GM19099 (cell line): ENCODE measurements around the gene C17orf113.

Experiments
- POLR2A ChIP-seq: IDR thresholded peaks from 3 replicates; pipeline ENCODE4 v1.6.1; 2011; ENCODE audit warnings: low read depth; ENCODE audit not compliant: insufficient read length; ENCODE audit errors: extremely low read depth

C17orf113 gene

GRCh38 chr17:42050393-42051012 is at the start of gene C17orf113:
Gene C17orf113 (minus strand): TSS chr17:42050601. CDS start chr17:42043376, 7,225 bp downstream.
- peak; percentile 23 for TF ChIP-seq POLR2A

DNA sequence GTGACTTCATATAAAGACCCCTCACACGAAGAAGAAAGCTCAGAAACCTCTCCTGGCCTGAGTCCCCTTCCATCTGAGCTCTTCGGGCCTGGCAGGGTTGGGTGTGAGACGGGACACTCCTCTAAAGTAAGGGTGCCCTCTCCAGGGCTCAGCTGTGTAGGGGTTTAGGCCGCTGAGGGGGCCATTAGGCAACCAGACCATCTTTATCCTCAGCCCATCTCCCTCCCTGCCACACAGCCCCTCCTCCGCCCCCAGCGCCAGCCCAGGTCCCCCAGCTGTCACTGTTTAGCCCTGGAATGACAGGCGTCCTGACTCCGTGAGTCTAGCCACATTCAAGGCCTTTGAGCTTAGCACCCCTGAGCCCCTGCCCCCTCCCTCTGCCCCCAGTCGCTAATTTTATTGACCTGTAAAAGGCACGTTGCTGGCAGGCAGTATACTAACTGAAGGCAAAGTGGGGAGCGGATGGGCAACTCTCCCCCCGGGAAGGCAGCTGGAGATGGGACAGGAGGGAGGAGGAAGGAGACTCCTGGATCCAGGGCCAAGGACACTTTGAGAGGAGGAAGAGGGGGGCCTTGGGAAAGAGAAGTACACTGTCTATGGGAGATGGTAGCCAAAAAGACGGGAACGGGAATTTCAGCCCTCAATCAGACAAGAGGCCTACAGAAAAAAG is 48.5 kb upstream of the C17orf113 start:
- TF ChIP-seq POLR2A: no peak

GRCh38 chr17:42097691-42098631 is 47.6 kb upstream of the C17orf113 start, which contains the start of gene ZNF385C:
Gene ZNF385C (minus strand): TSS chr17:42098473. CDS start chr17:42063056, 35,417 bp downstream.
- TF ChIP-seq POLR2A: no peak

GRCh38 chr17:42096360-42097111 is 46.1 kb upstream of the C17orf113 start:
- no peak for TF ChIP-seq POLR2A

- TF ChIP-seq POLR2A: no peak
Measured at GRCh38 chr17:42094375-42095069, 44.1 kb upstream of the C17orf113 start.

DNA sequence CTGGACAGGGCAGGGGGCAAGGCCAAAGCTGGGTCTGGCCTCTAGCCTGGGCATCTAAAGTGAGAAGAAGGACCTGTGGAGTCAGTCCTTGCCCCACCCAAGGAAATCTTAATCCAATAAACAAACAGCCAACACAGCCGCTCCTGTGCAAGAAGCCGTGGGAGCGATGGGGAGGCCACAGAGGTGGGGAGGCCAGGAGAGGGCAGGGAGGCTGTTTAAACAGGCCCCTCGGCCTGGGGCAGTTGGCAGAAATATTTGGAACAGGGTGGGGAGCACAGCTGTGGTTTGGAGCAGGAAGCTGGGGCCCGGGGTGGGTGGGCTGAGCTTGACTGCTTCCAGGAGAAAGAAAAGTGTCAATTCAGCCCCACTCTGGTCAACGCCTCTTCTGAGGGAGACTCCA is 42.5 kb upstream of the C17orf113 start:
- no peak for TF ChIP-seq POLR2A

DNA sequence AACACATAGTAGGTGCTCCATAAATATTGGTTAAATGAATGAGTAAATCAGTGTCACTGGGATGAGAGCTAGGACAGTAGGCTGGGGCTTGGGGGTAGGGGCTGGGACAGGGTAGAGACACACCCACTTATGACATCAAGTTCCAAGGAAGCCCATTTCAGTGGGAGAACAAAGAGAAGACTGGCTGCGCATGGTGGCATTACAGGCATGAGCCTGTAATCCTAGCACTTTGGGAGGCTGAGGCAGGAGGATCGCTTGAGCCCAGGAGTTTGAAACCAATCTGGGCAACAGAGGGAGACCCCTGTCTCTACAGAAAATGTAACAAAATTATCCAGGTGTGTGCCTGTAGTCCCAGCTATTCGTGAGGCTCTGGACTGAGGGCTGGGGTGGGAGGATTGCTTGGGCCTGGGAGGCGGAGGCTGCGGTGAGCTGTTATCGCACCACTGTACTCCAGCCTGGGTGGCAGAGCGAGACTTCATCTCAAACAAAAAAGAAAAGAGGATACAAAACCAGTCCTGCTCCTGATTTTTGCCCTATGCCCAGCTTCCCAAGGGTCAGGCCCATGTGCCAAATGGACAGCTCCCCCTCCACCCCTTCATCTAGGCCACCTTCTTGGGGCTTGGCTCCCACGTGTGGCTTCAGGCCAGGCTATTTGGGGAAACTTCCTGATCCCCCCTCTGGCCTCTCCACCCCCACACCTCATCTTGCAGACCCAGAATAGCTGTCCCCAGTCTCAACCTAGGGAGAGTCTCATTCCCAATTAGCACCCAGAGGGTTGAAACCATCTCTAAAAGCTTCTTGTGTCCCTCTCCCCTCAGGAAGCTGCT is 40.8 kb upstream of the C17orf113 start:
- no peak for TF ChIP-seq POLR2A

GRCh38 chr17:42088736-42089135 is 38.3 kb upstream of the C17orf113 start:
- no peak for TF ChIP-seq POLR2A

GRCh38 chr17:42087736-42088705 is 37.6 kb upstream of the C17orf113 start:
- no peak for TF ChIP-seq POLR2A

DNA sequence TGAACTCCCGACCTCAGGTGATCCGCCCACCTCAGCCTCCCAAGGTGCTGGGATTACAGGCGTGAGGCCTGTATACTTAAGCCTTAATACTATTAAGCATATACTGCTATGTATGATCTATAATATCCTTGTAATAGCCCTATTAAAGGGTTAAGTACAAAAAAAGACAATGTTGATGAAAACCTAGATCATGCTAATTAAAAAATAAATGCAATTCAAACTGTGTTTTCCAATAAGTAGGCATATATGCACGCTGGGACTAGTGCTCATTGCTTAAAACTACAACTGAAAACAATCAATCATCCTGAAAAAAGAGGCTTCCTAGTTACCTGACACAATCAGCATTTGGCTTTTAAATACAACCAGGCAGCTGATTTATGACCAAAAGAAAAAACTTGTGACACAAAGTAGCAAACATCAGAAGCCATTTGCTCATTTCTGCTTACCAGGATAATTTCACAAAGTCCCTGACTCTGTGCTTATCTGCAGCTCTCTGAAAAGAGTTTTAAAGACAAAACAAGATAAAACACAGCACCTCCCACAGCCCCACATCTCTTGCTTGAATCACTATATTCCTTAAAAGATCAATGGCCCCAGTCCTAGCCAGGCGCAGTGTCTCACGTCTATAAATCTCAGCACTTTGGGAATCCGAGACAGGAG is 36.8 kb upstream of the C17orf113 start:
- no peak for TF ChIP-seq POLR2A

- no peak for TF ChIP-seq POLR2A
Measured at GRCh38 chr17:42081516-42082129, 31.2 kb upstream of the C17orf113 start.
